ENCODE data around the gene AGK.

AGK gene

DNA sequence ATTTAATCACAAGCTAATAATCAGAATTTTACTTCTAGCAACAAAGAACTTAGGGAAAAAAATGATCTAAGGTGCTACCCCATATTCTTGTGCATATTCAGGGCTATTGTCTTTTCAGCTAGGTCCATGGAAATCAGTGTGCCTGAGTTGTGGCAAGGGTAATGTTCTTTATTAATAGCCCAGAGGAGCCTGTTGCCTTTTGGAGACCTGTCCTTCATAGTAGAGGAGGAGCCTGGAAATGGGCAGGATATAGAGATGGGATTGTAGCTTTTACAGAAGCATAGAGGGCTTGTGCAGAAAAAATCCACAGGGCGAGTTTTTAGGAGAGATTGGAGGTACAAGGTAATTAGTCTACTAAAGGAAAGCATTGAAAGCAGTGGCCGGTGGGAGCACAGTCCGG lies 38.9 kb downstream of the AGK start:
- no peak for DNase-seq (ENCODE audit: low read depth)
- no peak overlapping the region for H3K4me3 ChIP-seq (ENCODE audit: low read depth, low read length)
- no peak for TF ChIP-seq MYC (IDR thresholded peaks at IDR 0.05; ENCODE audit: low read depth, low read length)
- TF ChIP-seq CTCF (IDR thresholded peaks at IDR 0.05; ENCODE audit: low read depth, low read length): no peak
- no peak for TF ChIP-seq MAX (IDR thresholded peaks at IDR 0.05; ENCODE audit: low read depth, low read length)

GRCh38 chr7:141590666-141591065 lies 39.5 kb downstream of the AGK start:
- H3K4me3 ChIP-seq (ENCODE audit: low read depth, low read length): no peak overlapping the region
- TF ChIP-seq MYC (IDR thresholded peaks at IDR 0.05; ENCODE audit: low read depth, low read length): no peak
- no peak for TF ChIP-seq POLR2A (IDR thresholded peaks at IDR 0.05; ENCODE audit: extremely low read depth, insufficient read length)
- no peak for TF ChIP-seq CTCF (IDR thresholded peaks at IDR 0.05; ENCODE audit: low read depth, low read length)
- TF ChIP-seq MAX (IDR thresholded peaks at IDR 0.05; ENCODE audit: low read depth, low read length): no peak

GRCh38 chr7:141593134-141593533 lies 41.9 kb downstream of the AGK start:
- DNase-seq (ENCODE audit: low read depth): no peak
- TF ChIP-seq MYC (IDR thresholded peaks at IDR 0.05; ENCODE audit: low read depth, low read length) (no peak), CTCF (IDR thresholded peaks at IDR 0.05; ENCODE audit: low read depth, low read length) (no peak), POLR2A (IDR thresholded peaks at IDR 0.05; ENCODE audit: extremely low read depth, insufficient read length) (no peak), MAX (IDR thresholded peaks at IDR 0.05; ENCODE audit: low read depth, low read length) (no peak)
- no peak overlapping the region for H3K4me3 ChIP-seq (ENCODE audit: low read depth, low read length)

More at GRCh38 chr7:141590666-141591065, 39.5 kb downstream of the AGK start:
- no peak for DNase-seq (ENCODE audit: low read depth)

- no peak for TF ChIP-seq CTCF (IDR thresholded peaks at IDR 0.05; ENCODE audit: low read depth, low read length)
- TF ChIP-seq MAX (IDR thresholded peaks at IDR 0.05; ENCODE audit: low read depth, low read length): no peak
- no peak for TF ChIP-seq MYC (IDR thresholded peaks at IDR 0.05; ENCODE audit: low read depth, low read length)
- TF ChIP-seq POLR2A (IDR thresholded peaks at IDR 0.05; ENCODE audit: extremely low read depth, insufficient read length): no peak
- no peak for DNase-seq (ENCODE audit: low read depth)
- H3K4me3 ChIP-seq (ENCODE audit: low read depth, low read length): no peak overlapping the region
Observed at GRCh38 chr7:141597966-141598365, 46.8 kb downstream of the AGK start.

- DNase-seq (ENCODE audit: low read depth): no peak
- TF ChIP-seq MYC (IDR thresholded peaks at IDR 0.05; ENCODE audit: low read depth, low read length) (no peak), CTCF (IDR thresholded peaks at IDR 0.05; ENCODE audit: low read depth, low read length) (no peak), MAX (IDR thresholded peaks at IDR 0.05; ENCODE audit: low read depth, low read length) (no peak), POLR2A (IDR thresholded peaks at IDR 0.05; ENCODE audit: extremely low read depth, insufficient read length) (no peak)
- H3K4me3 ChIP-seq (ENCODE audit: low read depth, low read length): no peak overlapping the region
Observed at GRCh38 chr7:141598408-141598807, 47.2 kb downstream of the AGK start.
